GM19372 (cell line): ENCODE data around the gene TSPYL4.

Experiments used
- ATAC-seq: cut with Tn5 transposase; IDR thresholded peaks from one replicate; pipeline ENCODE4 v1.9.1; 2021; ENCODE audit warnings: mild to moderate bottlenecking, low read depth, moderate library complexity; ENCODE audit not compliant: unreplicated experiment

Gene TSPYL4

DNA sequence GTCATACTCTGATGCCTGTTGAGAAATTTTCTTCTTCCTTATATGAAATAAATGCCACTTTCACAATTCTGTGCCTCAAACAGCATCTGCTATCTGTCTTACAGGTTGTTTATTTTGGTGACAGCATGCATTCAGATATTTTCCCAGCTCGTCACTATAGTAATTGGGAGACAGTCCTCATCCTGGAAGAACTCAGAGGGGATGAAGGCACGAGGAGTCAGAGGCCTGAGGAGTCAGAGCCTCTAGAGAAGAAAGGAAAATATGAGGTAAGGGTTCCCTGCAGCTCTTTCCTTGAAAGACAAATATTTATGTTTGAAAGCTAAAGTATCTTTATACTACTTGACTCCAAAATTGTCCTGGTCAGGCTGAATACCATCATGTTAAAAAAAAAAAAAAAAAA, 15.8 kb downstream of the TSPYL4 start:
- no peak for ATAC-seq

DNA sequence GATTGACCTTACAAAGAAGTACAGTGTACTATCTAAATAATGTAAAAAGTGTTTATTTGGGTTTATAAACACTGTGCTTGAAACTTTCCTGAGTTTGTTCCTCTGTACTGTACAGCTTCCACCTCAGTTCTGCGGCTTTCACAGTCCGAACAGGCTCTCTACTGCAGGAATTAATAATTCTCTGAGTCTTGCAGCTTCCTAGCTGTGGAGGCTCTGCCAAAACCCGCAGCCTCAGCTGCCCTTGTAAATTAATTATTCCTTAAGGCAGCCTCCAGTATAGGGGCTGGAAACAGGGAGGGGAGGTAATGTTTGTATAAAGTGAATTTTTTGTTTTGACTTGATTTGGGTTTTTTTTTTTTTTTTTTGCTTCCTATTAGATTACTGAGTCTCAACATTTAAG, 19.2 kb downstream of the TSPYL4 start:
- ATAC-seq: no peak

DNA sequence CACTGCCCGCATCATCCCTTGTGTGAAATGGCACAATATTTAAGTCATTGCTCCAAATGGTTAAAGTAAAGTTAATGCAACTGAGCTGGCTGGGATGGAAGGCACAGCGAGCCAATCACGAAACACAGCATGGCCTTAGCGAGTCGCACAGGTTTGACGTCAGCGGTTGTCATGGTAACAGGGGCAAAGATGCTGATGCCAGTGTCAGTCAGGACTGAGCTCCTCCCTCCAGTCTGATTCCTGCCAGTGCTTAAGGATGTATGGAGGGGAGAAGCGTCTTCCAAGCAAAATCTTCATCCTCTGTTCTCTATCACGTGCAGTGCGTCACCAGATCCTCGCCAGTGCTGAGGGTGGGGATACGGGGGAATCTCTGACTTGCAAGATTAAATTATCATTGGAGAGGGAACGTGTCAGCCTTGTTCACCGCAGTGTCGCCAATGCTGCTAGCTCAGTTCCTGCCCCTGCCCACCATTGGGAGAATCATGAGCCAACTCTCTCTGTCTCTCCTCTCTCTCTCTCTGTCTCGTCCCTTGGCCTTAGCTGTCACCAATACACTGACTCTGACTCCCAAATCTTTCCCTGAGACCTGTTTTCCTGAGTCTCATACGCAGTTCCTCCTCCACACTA, 24.5 kb downstream of the TSPYL4 start:
- ATAC-seq: no peak

DNA sequence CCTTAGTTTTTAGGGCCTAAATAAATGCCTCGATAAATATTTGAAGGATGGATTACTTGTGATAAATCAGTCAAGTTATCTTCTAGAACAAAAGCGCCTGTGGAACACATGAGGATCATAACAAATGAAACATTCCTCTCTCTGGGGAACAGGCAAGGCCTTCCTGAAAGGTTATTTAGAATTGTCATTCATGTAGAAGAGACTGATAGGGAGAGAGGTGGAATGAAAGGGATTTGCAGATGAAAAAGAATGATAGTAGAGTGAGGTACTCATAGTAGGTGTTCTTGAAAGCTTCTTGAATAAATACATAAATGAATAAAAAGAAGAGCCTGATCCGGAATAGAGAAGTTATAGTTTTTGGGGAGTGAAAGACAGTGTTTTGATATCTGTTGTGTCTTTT, 30.5 kb downstream of the TSPYL4 start:
- no peak for ATAC-seq

DNA sequence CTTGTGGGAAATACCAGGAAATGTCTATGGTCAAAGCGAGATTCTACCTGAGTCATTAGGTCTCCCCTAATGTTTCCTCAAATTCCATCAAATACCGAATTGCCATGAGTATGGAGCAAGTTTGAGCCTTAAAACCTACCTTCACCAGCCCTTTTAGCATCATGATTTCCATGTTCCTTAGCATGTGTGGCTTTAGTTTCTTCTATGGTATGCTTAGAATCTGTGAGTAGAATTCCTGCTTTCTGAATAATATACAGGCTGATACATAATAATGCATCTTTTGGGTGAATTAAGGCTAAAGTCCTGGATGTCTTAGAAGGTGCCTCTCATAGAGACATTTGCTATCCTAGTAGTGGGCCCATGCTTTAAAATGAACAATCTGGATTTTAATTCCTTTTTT, 32.0 kb downstream of the TSPYL4 start:
- ATAC-seq: no peak

DNA sequence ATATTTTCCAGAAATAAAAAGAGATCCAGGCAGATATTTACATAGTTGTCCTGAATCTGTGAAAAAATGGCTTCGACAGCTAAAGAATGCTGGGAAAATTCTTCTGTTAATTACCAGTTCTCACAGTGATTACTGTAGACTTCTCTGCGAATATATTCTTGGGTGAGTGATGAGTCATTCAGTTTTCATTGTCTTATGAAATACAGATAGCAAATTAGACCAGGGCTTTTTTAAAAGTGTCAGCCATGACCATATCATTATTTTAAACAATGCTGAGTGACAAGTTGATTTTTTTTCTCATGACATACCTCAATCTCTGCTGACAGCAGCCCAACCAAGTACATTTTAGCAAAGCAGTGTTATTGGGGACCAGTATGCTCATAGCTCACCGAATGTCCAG, 32.8 kb downstream of the TSPYL4 start:
- ATAC-seq: no peak

DNA sequence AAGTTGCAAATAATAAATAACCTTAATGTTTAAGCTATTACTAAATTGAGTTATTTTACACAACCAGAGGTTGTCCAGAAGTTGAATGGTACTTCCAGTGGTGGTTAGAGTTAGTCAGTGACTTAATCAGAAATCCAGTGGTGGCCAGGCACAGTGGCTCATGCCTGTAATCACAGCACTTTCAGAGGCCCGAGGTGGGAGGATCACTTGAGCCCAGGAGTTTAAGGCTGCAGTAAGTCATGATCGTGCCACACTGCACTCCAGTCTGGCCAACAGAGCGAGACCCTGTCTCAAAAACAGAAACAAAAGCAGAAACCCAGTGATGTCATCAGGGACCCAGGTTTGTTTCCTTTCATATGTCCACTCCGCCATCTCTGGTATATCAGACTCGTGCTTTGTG, 35.0 kb downstream of the TSPYL4 start:
- ATAC-seq: no peak

DNA sequence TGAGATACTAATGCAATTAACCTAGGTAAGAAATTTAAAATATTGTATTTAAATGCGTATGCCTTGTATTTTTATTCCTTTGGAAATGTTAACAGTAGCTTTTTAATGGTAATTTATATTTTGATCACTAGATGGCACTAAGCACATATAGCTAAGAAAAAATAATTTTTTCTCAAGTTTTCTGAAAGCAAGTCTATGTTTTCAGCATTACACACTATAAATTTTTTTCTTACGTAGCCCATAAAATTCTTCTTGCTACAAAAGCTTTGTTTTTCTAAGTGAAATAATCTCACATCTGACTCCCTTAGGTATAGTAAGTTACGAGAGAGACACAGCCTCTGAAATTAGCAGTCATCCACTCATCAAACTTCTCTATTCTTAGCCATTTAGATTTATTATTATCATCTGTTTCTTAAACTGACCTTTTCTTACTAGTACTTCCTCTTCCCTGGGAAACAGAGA, 35.7 kb downstream of the TSPYL4 start:
- ATAC-seq: no peak

DNA sequence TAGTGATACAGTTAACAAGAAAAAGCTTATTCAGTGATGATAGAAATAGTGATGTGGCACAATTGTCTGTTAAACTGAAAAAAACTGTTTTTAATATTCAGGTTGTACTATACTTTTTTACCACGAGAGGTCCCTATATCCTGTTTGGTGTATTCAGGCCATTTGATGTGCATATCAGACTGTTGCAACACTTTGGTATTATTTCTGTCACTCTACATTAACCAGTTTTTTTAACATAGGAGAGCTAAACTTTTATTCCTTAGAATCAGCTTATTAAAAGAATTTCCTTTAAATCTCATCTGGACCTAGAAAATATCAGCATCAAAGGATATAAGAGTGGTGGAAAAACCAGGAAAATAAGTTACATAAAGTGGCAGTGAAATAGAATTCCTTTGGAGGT, 36.8 kb downstream of the TSPYL4 start:
- no peak for ATAC-seq

DNA sequence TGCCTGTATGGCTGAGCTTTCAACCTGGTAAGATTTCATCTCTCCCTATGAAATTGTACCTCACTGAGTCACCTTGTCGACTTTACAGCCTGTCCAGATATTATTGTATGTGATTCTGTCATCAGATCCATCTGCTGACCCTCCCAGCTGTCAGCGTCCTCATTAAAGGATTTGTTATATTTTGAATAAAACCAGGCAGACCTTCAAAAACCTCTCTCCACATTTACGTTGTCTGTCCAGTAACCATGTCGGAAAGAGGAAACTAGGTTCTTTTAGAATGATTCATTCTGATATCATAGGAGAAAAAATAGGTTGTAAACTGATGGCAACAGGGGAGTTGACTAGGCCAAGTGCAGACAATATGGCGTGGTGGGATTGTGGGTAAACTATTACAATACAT, 38.5 kb downstream of the TSPYL4 start:
- ATAC-seq: no peak

DNA sequence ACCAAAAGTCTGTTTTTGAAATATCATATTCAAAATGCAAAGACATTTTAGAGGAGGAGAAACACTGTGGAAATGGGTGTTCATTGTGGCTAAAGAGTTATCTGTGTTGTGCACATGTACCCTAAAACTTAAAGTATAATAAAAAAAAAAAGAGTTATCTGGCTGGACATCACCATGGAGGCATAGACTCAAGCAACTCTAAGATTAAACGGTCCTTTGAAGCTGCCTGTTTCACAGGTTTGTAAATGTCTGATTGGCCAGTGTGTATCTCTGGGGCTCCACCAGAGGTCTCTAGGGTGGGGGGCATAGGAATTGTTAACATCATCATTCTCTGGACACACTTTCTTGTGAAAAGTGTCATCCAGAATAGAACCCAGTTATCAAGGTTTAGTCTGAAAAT, 39.2 kb downstream of the TSPYL4 start:
- no peak for ATAC-seq

DNA sequence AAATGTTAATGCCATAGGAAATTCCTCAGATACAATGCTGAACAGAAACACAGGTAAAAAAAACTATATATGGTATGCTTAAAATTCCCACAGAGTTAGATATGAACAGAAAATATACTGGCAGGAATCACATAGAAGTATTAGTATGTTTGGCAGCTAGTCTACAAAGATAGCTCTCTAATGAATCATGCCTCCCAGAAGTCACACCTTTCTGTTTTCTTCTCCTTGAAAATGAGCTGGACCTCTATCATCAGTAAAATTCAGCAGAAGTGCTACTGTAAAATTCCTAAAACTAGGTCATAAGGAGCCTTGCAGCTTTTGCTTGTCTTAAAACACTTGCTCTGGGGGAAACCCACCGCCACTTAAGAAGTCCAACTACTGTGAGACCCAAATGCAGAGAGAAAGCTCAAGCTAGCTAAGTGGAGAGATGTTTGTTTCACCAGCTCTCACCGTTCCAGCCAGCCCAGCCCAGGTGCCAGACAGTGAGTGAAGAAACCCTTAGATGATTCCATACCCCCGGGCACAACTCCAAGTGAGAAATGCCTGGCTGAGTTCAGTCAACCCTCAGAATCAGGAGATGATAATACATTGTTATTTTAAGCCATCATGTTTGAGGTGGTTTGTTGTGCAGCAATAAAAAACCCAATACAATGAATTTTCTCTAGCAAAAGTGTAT, 43.0 kb downstream of the TSPYL4 start:
- ATAC-seq: no peak

DNA sequence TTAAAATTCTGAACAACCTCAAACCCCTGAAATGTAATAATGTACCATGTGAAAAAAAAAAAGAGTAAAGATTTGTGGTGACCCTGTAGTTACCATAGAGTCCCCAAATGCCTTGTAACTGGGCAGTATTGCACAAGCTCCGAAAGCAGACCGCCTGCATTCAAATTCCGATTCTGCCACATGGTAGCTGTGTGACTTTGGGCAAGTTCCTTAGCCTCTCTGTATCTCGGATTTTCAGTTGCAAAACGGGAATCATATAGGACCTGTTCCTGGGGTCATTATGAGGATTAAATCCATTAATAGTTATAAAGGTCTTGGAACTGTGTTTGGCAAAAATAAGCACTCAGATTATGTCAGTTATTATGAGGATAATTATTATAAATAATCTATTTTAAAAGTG, 43.6 kb downstream of the TSPYL4 start:
- ATAC-seq: no peak

DNA sequence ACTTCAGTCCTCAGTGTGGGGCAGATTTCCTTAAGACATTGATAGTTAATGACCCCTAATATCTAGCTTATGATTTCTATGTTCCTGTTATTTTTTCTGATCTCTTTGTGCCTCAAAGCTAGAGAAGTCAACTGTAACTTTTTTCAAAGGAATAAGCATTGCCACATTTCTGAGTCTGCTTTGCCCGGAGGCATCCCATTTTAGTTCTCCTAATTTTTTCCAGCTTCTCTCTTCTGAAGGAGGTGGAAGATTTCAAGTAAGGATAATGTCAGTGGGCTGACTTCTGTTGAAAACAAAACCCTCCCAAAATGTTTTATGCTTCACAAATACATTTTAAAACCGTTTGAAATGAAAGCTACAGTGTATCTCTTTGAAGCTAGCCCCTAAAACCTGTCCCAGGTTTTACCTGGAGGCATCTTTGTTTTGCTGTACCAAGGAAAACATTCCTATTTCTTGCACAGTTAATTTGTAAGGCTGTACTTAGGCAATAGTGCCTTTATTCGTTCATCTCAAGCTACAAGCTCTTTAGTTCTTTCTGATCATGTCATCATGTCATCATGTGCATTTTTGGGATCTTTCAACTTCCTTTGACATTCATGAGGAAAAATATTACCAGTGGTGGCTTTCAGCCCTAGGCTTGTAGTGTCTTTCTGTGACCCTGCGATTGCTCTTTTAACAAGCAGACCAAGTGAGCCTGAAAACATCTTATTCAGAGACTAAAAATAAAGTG, 45.7 kb downstream of the TSPYL4 start:
- no peak for ATAC-seq

DNA sequence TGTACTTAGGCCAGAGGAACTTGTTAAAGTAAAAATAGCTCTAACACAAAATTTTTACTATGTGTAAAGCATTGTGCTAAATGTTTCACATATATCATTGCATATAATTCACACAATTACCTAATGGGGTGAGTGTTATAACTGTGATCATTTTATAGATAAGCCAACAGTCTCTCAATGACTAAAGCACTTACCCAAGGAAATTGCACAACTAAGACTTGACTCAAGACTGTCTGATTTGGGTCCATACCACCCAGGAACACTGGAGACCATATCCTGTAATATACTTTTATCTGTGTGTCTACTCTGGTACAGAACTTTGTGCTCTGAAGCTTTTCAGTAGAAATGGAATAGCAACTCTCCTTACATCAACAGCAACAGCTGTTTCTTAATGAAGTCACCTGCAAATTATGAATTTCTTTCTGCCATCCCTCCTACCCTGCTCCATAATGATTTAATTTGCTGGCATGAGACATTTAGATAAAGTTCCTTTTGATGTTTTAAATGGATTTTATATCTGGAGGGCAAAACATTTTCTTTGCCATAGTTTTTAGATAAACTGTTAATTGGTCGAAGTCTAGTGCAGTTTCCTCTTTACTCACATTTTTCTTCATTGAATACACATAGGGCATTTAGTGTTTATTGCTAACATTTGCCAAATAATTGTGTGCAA, 47.5 kb downstream of the TSPYL4 start:
- no peak for ATAC-seq

DNA sequence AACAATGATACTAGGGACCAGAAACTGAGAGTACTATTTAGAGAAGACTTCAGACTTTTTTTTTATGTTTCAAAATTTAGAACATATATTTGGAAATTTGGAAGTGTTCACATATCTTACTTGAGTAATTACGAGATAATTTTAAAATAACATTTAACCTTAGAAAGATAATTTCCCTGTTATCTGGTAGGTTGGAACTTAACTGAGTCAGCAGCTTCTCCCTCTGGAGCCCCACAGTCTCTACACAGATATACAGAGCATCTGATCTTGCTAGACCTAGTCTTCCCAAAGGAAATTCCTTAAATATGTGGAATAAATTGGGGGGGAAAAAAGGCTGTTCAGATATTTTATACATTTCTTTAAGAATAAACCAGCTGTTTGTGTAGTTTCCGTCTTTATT, 48.6 kb downstream of the TSPYL4 start:
- ATAC-seq: no peak

DNA sequence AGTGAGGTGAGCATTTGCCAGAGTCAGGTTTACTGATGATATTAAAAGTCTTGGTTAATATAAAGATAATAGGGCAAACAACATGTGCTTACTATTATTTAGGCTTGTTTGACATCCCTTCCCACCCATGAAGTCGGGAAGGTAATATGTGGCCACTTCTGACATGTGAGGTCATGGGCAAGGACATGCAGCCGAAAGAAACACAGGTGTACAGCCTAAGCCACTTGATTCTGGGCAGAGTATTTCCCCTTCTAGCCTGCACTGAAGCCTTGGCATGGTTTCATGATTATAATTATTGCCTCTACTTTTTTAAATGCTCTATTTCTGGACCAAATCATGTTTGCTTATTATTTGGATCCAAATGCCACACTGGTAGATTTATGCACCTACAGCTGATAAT, 52.3 kb downstream of the TSPYL4 start:
- ATAC-seq: no peak

DNA sequence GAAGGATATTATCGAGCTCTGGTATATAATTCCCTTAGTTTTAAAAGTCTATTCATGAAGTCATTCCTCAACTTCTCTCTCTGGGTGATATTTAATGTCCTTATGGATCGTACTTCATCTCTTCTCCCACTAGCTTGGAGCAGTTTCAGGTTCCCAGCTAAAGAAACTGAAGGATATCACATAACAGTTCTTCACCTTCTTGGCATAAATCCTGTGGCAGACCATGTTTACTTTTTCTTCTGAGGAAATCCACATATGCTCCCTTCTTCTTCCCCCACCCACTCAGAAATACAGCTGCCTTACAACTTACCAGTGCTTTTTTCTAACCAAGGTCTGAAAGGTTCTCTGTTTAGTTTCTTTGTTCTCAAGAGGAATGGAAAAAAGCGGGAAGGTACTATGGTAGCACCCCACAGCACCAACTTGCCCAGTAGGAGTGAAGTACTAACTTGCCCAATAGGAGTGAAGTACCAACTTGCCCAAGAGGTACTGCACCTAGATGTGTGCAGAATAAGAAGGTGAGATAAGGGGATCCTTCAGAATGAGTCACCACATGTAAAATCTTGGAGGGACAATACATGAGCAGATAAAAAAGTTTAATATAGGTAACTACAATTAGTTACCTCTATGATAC, 53.1 kb downstream of the TSPYL4 start:
- no peak for ATAC-seq
